H9 (cell line): ENCODE data around the gene OGFRL1. TPM values are rescaled to one million over a fixed set of nuclear protein-coding genes. Genes with fewer than 3 reads are reported as not detected.

Experiments used
- DNase-seq: peaks from one replicate; pipeline ENCODE4 v3.0.0-alpha.2; 2017
- H2AFZ ChIP-seq: one replicate; pipeline ENCODE4 v1.6.1; 2013; ENCODE audit warnings: mild to moderate bottlenecking, low read length, control low read depth, moderate library complexity
- H2AK5ac ChIP-seq: 2 replicates; pipeline ENCODE4 v1.6.1; 2013; ENCODE audit warnings: low read length, control low read depth, mixed read lengths; ENCODE audit not compliant: insufficient read length
- H2BK120ac ChIP-seq: one replicate; pipeline ENCODE4 v1.6.1; 2013; ENCODE audit warnings: low read depth, mild to moderate bottlenecking, low read length, control low read depth, inconsistent platforms; ENCODE audit not compliant: poor library complexity, severe bottlenecking
- H2BK12ac ChIP-seq: 2 replicates; pipeline ENCODE4 v1.6.1; 2013; ENCODE audit warnings: low read length, control low read depth, mixed read lengths, low read depth; ENCODE audit not compliant: insufficient read length
- H2BK15ac ChIP-seq: 2 replicates; pipeline ENCODE4 v1.6.1; 2013; ENCODE audit warnings: low read depth, low read length, control low read depth
- H2BK20ac ChIP-seq: one replicate; pipeline ENCODE4 v1.6.1; 2013; ENCODE audit warnings: low read depth, mild to moderate bottlenecking, low read length, control low read depth, inconsistent platforms; ENCODE audit not compliant: poor library complexity, severe bottlenecking
- H2BK5ac ChIP-seq: 2 replicates; pipeline ENCODE4 v1.6.1; 2013; ENCODE audit warnings: low read length, control low read depth, mixed read lengths; ENCODE audit not compliant: insufficient read length
- H3K14ac ChIP-seq: 2 replicates; pipeline ENCODE4 v1.6.1; 2013; ENCODE audit warnings: low read length, control low read depth; ENCODE audit not compliant: insufficient read depth
- H3K18ac ChIP-seq: 2 replicates; pipeline ENCODE4 v1.6.1; 2013; ENCODE audit warnings: low read depth, mild to moderate bottlenecking, mixed read lengths, low read length, control low read depth; ENCODE audit not compliant: insufficient read length
- H3K23ac ChIP-seq: 2 replicates; pipeline ENCODE4 v1.6.1; 2013; ENCODE audit warnings: low read length, control low read depth, mixed read lengths, low read depth; ENCODE audit not compliant: insufficient read length
- H3K23me2 ChIP-seq: 2 replicates; pipeline ENCODE4 v1.6.1; 2013; ENCODE audit warnings: low read depth, mild to moderate bottlenecking, mixed read lengths, low read length, control low read depth; ENCODE audit not compliant: insufficient read length, poor library complexity, severe bottlenecking
- H3K27ac ChIP-seq: 2 replicates; pipeline ENCODE4 v1.5.1; 2013; ENCODE audit warnings: low read length, control low read depth, mixed read lengths, low read depth; ENCODE audit not compliant: insufficient read length
- H3K27me3 ChIP-seq: 2 replicates; pipeline ENCODE4 v1.6.1; 2013; ENCODE audit warnings: low read length, control low read depth, inconsistent platforms; ENCODE audit not compliant: insufficient read depth
- H3K4ac ChIP-seq: 2 replicates; pipeline ENCODE4 v1.6.1; 2013; ENCODE audit warnings: low read depth, mild to moderate bottlenecking, control low read depth, inconsistent platforms, low read length, moderate library complexity
- H3K4me1 ChIP-seq: 2 replicates; pipeline ENCODE4 v1.6.1; 2013; ENCODE audit warnings: low read length, control low read depth, inconsistent platforms; ENCODE audit not compliant: insufficient read depth
- H3K4me2 ChIP-seq: 2 replicates; pipeline ENCODE4 v1.6.1; 2013; ENCODE audit warnings: low read length, control low read depth, mixed read lengths; ENCODE audit not compliant: insufficient read length, insufficient read depth
- H3K56ac ChIP-seq: 2 replicates; pipeline ENCODE4 v1.6.1; 2013; ENCODE audit warnings: low read depth, mild to moderate bottlenecking, mixed read lengths, low read length, control low read depth; ENCODE audit not compliant: insufficient read length
- H3K79me1 ChIP-seq: 2 replicates; pipeline ENCODE4 v1.6.1; 2013; ENCODE audit warnings: low read depth, mild to moderate bottlenecking, moderate library complexity, low read length, control low read depth, inconsistent platforms; ENCODE audit not compliant: insufficient read depth, poor library complexity, severe bottlenecking
- H3K79me2 ChIP-seq: 2 replicates; pipeline ENCODE4 v1.6.1; 2013; ENCODE audit warnings: low read length, control low read depth, inconsistent platforms; ENCODE audit not compliant: insufficient read depth
- H3K9ac ChIP-seq: 2 replicates; pipeline ENCODE4 v1.6.1; 2013; ENCODE audit warnings: low read length, control low read depth, mixed read lengths; ENCODE audit not compliant: insufficient read length; ENCODE audit errors: extremely low read depth
- H3K9me3 ChIP-seq: one replicate; pipeline ENCODE4 v1.6.1; 2013; ENCODE audit warnings: low read depth, low read length, inconsistent platforms; ENCODE audit not compliant: control insufficient read depth
- H3T11ph ChIP-seq: one replicate; pipeline ENCODE4 v1.6.1; 2013; ENCODE audit warnings: mild to moderate bottlenecking, low read length, control low read depth, inconsistent platforms
- H4K20me1 ChIP-seq: one replicate; pipeline ENCODE4 v1.6.1; 2013; ENCODE audit not compliant: control insufficient read depth, insufficient read length, insufficient read depth
- H4K5ac ChIP-seq: 2 replicates; pipeline ENCODE4 v1.6.1; 2013; ENCODE audit warnings: low read depth, mild to moderate bottlenecking, mixed read lengths, low read length, control low read depth; ENCODE audit not compliant: insufficient read length
- H4K8ac ChIP-seq: replicated peaks from 2 replicates; pipeline ENCODE4 v1.6.1; 2013; ENCODE audit warnings: low read length, control low read depth, mixed read lengths, low read depth; ENCODE audit not compliant: insufficient read length
- H4K91ac ChIP-seq: 2 replicates; pipeline ENCODE4 v1.6.1; 2013; ENCODE audit warnings: low read depth, mild to moderate bottlenecking, moderate library complexity, mixed read lengths, low read length, control low read depth; ENCODE audit not compliant: insufficient read length
- H3K27ac Mint-ChIP-seq, 3 experiments: 2 replicates in 2 of 3; 3 replicates in 1 of 3; pipeline ENCODE4 v1.8.0; 2020 to 2021; ENCODE audit warnings: mixed read lengths in 3 of 3, mild to moderate bottlenecking in 1 of 3, moderate library complexity in 1 of 3
- H3K27me3 Mint-ChIP-seq: 2 replicates; pipeline ENCODE4 v1.8.0; 2021; ENCODE audit warnings: low read depth, mild to moderate bottlenecking, moderate library complexity, mixed read lengths
- H3K36me3 Mint-ChIP-seq, 3 experiments: 2 replicates in 2 of 3; 3 replicates in 1 of 3; pipeline ENCODE4 v1.8.0; 2020 to 2021; ENCODE audit warnings: low read depth in 3 of 3, mixed read lengths in 3 of 3; ENCODE audit not compliant: insufficient read depth in 1 of 3
- H3K4me1 Mint-ChIP-seq, 2 experiments: 2 replicates each; pipeline ENCODE4 v1.8.0; 2020; ENCODE audit warnings: mixed read lengths in 2 of 2
- H3K4me3 Mint-ChIP-seq, 2 experiments: 2 replicates in 1 of 2; 3 replicates in 1 of 2; pipeline ENCODE4 v1.8.0; 2020 to 2021; ENCODE audit warnings: mild to moderate bottlenecking in 2 of 2, mixed read lengths in 2 of 2, moderate library complexity in 1 of 2
- H3K9me3 Mint-ChIP-seq, 2 experiments: 2 replicates in 1 of 2; 3 replicates in 1 of 2; pipeline ENCODE4 v1.8.0; 2020; ENCODE audit warnings: mild to moderate bottlenecking in 2 of 2, mixed read lengths in 2 of 2, moderate library complexity in 1 of 2
- CTCF ChIP-seq: fragments of 200-600 bp; sonication (generic); conservative IDR thresholded peaks from 3 replicates; pipeline ENCODE4 v1.8.0; 2021; ENCODE audit warnings: antibody characterized with exemption, mild to moderate bottlenecking
- total RNA-seq: library from RNA; stranded (reverse); gene quantifications from 2 replicates; pipeline ENCODE4 v1.2.1, GENCODE V29; 2021

OGFRL1 gene
- total RNA-seq, 1 experiment from 2014 or later = 2.8 TPM

- Mint-ChIP-seq H3K4me1 (no peaks in the 10 kb centered on the region), H3K4me3 (no peak overlapping the region), H3K27ac (no peak overlapping the region), H3K36me3 (no peaks in the 10 kb centered on the region; a peak in 1 of 7 replicates), H3K9me3 (peaks cover 2 to 3% of the 10 kb centered on the region in 2 experiments; a peak in 2 of 5 replicates), H3K27me3 (no peaks in the 10 kb centered on the region)
- Histone ChIP-seq H3K27me3 (no peaks in the 10 kb centered on the region), H3K27ac (no peak overlapping the region), H3K79me2 (no peaks in the 10 kb centered on the region), H3T11ph (no peak overlapping the region), H2AFZ (no peak overlapping the region), H3K56ac (no peak overlapping the region), H4K91ac (no peak overlapping the region), H2BK12ac (no peak overlapping the region), H3K4me1 (no peaks in the 10 kb centered on the region), H4K8ac (no peak overlapping the region), H4K20me1 (no peaks in the 10 kb centered on the region), H4K5ac (no peak overlapping the region), H2BK15ac (no peak overlapping the region), H3K9me3 (no peaks in the 10 kb centered on the region), H2BK5ac (no peak overlapping the region), H2AK5ac (no peak overlapping the region), H3K4me2 (no peak overlapping the region), H2BK120ac (no peak overlapping the region), H3K79me1 (no peaks in the 10 kb centered on the region), H3K23ac (no peak overlapping the region), H2BK20ac (no peak overlapping the region), H3K23me2 (no peaks in the 10 kb centered on the region), H3K14ac (no peak overlapping the region), H3K18ac (no peak overlapping the region), H3K9ac (no peak overlapping the region), H3K4ac (no peak overlapping the region)
- no peak for TF ChIP-seq CTCF
- DNase-seq = no peak
Measured at GRCh38 chr6:71317441-71317840, 28.8 kb downstream of the OGFRL1 start.
